Cardiac septum (tissue), 1 donor: Measurements from ENCODE around the gene RALGPS1. TPM values are rescaled to one million over a fixed set of nuclear protein-coding genes. Genes with fewer than 3 reads are reported as not detected.

ENCODE experiments used
- DNase-seq: peaks from one replicate; pipeline ENCODE4 v3.0.0-alpha.2; 2020; ENCODE audit warnings: low spot score
- intact Hi-C: fragments of 100-400 bp; cut with DNase I; formaldehyde crosslinking; loops from one replicate; pipeline ENCODE4 v1.14.0; 2022
- total RNA-seq: library from RNA; stranded (reverse); fragmentation: NEBNext Ultra II Directional; extraction: Animal tissue kit (Norgen Biotek cat#: 25700); gene quantifications from one replicate; pipeline ENCODE4 v1.2.1, GENCODE V29; 2021
- donor health status: DM: no; HTN: no; CAD: no.

Gene RALGPS1
- total RNA-seq, 1 donor from 2014 or later: 21.8 TPM

DNA sequence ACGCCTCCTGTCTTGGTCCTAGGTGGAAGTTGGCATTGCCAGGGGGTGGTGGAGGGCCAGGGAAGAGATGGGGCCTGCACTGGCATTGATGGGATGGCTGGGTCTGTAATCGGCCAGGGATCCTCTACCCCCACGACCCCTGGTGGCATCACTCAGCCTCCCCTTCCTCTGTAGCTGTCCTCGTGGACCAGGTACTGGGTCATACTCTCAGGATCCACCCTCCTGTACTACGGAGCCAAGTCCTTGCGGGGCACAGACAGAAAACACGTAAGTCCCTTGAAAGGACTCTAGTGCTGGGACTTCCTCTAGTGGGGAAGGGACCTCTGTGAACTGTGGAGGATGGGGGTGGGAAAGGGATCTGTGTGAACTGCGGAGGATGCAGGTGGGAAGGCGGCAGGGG lies 297.9 kb downstream of the RALGPS1 start:
- no peak for DNase-seq
- intact Hi-C loops: no loop called here

DNA sequence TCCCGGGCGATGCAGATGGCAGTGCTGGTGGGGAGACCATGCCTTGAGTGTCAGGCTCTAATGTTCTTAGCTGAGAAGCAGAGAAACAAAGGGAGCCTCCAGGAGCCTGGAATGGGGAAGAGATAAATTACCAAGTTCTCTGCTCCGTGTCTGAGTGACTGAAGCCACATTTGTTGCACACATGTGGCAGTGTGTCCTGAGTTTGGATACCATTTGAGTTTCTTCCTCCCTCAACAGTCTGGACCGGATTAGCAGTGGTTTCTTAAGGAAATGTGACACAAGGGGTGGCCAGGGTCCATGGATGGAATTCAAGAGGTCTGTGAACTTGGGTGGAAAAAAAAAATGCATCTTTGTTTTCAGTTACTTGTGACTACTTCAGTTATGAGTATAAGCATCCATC lies 299.3 kb downstream of the RALGPS1 start:
- intact Hi-C loops: no loop called here
- DNase-seq: no peak

DNA sequence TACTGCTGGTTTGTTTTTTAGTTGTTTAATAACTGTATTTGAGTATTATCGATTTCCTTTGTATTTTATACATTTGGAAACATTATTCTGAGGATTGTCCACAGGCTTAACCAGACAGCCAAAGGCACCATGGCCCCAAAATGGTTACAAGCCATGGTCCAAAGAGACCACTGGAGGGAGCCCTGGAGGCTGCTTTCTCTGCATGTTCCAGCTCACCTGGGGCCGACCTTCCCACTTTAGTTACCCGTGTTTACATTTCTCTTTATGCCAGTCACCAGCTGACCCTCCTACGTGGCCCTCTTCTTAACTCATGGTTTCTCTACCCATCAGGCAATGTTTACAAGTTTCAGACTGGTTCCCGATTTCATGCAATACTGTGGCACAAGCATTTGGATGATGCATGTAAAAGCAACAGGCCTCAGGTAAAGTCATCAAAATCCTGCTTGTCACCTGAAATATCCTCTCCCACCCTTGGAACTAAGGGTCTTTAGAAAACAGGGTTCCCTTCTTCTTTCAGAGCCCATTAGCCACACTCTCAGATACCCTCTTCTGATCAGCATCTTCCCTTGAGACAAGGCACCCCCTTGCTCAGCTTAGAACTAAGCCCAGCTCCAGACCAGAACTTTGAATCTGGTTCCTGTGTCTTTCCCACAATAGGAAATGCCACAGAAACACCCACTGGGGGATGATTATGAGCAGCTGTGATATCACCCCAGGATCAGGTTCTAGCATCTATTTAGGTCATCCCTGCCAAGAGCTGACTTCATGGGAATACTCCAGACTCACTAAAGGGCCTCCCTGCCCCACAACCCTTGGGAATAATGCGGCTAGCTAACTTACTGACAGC lies 300.1 kb downstream of the RALGPS1 start:
- no peak for DNase-seq
- intact Hi-C loops: no loop called here

DNA sequence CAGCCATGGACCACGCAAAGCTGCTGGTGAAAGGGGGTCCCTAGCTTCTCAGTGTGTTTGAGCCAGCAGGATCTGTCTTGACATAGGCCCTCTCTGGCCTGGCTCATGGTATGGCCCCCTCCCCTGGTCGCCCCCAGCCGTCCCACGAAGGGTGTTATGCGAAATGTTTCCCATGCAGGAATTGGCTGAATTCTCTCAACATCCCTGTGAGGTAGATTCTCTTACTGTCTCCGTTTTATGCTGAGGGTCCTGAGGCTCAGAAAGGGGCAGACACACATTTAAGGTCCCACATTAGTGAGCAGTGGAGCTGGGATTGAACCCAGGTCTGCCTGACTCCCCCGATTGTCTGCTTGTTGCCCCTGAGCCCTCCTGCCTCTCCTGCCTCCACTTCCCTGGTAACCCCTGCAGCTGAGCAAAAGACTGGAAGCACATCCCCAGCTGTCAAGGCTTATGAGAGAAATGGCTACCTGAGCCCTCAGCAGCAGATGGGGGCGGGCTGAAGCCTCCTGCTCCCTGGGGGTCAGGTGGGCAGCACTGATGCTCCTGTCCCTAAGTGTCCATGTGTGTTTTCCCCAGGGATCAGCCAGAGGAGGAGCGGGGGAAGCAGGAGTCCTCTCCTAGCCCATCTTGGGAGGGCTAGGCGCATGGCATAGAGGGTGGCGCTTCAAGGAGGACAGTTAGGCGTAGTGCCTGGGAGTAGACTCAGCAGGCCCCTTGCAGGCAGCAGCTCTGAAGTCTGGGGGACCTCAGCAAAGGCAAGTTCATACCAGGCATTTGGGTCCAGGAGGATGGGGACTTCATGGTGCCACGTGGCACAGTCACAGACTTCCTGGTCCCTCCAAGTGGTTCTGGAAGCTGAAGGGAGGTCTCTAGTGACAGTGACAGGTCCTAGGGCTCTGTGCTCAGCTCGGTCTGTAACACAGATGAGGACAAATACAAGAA lies 301.0 kb downstream of the RALGPS1 start:
- intact Hi-C loops: no loop called here
- DNase-seq: no peak

DNA sequence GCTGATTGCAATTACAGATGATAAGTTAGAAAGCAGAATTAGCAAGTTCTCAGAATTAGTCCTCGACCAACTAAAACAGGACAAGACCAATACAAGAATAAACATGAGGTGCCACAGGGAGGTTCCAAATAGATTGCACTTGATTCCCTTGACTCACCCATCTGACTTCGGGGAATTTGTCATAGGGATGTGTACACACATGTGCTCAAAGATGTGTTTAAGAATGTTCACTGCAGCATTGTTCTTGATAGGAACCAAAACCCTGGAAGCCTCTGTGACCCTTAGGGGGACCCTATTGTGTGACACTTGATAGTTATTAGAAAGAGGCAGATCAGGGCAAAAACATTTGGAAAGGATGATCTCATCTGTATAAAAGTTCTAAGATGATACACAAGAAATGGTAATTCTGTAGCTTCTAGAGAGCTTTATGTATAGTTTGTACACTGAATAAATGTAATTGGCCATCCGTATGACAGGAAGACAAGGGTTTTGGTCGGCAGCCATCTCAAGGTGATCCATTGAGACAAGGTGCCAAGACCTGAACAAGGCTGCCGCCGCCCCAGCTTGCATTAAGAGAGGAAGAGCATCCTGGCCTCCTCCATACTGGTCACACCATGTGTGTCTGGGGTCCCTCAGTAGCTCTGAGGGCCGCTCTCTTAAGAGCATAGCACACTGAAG lies 301.8 kb downstream of the RALGPS1 start:
- DNase-seq: no peak
- intact Hi-C loops: no loop called here

DNA sequence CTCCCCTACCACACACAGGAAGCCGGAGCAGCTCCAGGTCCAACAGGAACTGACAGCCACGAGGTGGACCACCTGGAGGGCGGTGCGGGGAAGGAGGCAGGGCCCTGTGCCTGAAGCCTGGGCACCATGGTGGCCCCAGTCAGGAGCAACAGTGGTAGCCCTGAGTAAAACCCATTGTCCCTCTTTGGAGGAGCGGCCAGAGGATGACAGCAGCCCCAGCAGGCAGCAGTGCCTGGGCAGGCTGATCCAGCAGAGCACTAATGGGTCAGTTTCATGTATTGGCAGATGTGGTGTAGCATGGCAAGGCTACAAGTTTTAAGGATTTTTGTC lies 302.3 kb downstream of the RALGPS1 start:
- intact Hi-C loops: no loop called here
- no peak for DNase-seq

DNA sequence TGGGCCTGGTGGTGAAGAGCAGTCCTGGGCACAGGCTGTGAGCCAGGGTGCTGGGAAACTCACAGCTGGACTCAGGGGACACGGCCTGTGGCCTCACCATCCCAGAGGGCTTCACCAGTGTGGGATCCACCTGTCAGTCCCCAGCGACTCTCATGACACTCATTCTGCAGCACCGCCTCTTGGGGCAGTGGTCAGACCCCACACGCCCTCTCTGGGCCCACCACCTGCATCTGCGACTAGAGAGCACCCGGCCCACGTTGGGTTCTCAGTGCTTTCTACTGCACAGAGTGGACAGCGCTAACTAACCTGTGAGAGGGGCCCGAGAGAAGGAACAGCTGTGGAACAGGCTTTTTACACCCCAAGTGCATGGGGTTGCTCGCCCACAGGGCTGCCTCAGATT lies 304.2 kb downstream of the RALGPS1 start:
- intact Hi-C loops: no loop called here
- DNase-seq: no peak

DNA sequence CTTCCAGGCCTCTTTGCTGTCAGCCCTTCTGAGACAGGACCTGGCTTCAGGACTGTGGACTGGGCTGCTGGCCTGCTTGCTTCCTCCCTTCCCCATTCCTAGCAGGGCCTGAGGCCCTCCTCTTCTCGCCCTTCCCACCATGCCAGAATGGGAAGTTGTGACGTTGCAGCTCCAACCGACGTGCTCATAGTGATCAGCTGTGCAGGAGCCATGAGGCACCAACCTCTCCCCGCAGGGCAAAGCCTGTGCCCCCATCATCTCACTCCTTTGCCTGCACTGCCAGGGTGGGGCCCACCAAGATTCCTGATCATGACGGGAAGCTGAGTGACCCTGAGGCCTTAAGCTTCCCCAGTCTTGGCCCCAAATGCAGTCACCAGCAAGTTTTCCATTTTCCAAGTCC lies 304.9 kb downstream of the RALGPS1 start:
- no peak for DNase-seq
- intact Hi-C loops: no loop called here

DNA sequence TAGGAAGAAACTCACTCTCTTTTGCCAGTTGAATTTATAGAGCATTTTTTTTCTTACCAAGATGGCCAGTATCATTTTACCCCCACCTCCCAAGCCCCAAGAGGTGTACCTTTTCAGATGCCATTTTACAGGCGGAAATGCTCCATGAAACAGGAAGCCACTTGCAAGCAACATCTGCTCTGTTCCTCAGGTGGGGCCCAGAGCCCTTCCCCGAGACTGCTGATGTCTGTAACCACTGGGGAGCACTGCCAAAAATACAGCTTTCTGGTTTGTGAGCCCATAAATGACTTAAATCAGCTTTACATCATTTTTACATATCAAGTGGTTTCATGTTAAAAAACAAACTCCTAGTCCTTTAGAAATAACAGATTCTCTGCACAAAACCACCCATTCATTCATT lies 307.1 kb downstream of the RALGPS1 start:
- intact Hi-C loops: loop anchor here (5.0 kb wide), 2 partner anchors 126 to 176 kb away; partner anchors contain the start of gene SLC2A8
- DNase-seq: no peak

DNA sequence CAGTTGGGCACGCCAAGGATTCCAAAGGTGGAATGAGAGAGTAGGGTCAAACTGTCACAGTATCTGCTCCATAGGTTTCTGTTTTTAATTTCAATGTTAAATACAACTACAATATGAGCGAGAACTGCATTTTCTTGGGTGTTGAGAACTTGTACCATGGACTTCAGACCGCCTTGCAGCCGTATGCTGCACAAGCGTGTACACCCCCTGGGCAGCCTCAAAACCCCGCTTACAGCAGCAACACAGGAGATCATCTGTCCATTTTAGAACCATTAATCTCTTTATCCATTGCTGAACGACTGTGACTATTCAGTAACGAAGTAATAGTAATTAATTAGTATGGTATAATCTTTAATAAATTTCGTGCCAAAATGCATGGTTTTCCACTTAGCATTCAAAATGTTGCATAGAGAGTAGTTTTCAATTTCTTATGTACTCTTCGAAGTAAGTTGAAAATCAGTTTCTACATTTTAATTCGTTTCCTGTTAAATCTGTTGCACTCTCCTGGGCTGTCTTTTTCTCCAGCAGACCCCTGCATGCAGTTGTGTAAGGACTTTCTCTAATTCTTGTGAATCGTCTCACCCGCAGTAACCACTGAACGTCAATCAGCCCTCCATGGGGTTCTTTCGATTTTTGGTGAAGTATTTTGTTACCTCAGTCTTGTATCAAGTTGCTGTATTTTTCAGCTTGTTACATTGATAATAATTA lies 308.0 kb downstream of the RALGPS1 start:
- intact Hi-C loops: loop anchor here (5.0 kb wide), 2 partner anchors 125 to 175 kb away; partner anchors contain the start of gene SLC2A8
- no peak for DNase-seq

DNA sequence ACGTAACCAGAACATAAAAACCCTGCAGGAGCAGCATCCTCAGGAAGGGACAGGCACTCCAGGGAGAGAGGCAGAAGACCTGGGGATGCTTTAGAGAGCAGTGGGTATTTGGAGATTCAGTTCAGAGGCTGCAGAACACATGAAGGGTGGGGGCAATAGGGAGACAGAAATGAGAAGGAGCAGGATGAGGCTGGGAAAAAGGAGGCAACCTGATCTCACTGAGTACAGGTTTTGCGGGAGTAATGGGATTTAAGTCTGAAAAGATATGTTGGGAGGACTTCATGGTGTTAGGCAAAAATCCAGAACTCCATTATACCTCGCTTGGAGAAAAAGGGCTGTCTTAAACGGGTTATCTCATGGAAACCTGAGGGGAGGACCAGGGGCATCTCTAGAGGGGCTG lies 308.7 kb downstream of the RALGPS1 start:
- no peak for DNase-seq
- intact Hi-C loops: loop anchor here (5.0 kb wide), 2 partner anchors 124 to 174 kb away; partner anchors contain the start of gene SLC2A8

DNA sequence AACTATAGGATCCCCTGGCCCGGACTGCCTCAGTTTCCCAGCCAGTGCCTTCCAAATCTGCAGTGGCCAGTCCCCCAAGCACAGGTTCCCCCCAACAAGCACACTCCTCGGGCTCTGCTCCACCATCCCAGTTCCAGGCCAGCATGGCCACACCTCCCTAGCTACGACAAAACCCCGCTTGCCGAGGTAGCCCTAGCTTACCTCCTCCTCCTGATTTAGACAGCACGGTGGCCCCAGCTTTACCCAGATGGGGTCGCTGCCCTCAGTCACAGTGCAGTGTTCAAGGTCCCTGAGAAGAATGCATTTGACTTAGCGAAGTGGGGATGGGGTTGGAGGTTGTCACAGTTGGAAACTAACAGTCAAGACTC lies 309.2 kb downstream of the RALGPS1 start:
- no peak for DNase-seq
- intact Hi-C loops: loop anchor here (5.0 kb wide), 2 partner anchors 124 to 174 kb away; partner anchors contain the start of gene SLC2A8

DNA sequence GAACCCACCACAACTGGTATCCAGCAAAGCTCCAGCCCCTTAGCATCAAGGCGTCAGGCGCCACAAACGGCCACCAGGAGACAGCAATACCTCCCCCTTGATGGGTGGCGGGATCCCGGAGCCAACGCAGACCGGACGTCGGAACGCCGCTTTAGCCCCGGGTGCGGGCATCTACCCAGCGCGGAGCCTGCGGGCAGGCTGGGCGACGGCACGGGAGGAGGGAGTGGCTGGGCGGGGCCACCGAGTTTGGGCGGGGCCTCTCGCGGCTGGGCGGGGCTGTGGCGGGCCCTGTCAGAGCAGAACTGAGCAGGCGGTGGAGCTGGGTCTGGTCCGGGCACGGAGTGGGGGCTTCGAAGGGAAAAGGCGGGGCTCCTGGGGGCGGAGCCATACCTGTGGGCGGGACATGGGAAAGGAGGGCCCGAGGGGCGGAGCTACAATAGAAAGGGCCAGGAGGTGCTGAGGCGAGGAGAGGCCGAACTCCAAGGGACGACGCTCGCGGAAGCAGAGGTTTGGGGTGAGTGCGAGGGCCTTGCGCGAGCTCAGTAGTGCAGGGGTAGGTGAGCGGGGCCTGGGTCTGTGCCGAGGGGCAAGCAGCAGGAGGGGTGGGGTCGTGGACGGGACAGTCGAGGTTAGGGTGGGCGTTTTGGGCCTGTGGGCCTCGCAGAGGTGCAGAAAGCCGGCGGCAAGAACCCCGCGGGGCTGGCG lies 309.7 kb downstream of the RALGPS1 start:
- DNase-seq: peak; percentile 94
- intact Hi-C loops: loop anchor here (5.0 kb wide), 2 partner anchors 123 to 173 kb away; partner anchors contain the start of gene SLC2A8

DNA sequence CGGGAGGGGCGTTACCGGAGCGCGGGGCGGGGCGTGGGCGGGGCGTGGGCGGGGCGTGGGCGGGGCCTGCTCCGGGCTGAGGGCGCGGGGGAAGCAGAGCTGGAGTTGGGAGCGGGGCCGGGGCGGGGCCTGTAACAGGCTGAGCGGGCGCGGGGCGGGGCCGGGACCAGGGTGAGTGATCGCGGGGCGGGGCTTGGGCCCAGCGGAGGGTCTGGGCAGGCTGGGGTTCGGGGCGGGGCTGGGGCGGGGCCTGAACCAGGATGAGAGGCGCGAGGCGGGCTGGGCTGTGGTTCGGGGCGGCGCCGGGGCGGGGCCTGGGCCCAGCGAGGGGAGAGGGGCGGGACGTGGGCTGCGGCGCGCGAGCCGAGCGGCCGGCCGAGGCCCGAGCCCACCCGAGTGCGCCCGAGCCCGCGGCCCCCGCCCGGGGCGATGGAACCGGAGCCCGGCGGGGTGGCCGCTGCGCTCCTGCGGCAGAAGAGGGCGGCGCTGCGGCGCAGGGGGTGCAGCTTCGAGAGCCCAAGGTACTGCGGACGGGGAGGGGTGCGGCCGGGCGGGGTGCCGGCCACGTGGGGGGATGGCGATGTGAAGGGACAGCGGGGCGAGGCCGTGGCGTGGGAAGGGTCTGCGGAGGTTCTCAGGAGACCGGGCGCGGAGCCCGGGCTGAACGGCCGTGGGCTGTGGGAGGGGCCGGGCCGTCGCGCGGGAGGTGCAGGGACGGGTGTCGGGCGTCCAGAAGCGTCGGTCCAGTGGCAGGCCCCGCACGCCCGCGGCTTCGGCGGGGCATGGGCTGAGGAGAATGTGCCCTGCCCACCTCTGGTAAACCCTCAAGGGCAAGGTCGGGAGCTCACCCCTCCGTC lies 310.5 kb downstream of the RALGPS1 start:
- peak; percentile 98 for DNase-seq
- intact Hi-C loops: loop anchor here (5.0 kb wide), 2 partner anchors 122 to 172 kb away; partner anchors contain the start of gene SLC2A8

DNA sequence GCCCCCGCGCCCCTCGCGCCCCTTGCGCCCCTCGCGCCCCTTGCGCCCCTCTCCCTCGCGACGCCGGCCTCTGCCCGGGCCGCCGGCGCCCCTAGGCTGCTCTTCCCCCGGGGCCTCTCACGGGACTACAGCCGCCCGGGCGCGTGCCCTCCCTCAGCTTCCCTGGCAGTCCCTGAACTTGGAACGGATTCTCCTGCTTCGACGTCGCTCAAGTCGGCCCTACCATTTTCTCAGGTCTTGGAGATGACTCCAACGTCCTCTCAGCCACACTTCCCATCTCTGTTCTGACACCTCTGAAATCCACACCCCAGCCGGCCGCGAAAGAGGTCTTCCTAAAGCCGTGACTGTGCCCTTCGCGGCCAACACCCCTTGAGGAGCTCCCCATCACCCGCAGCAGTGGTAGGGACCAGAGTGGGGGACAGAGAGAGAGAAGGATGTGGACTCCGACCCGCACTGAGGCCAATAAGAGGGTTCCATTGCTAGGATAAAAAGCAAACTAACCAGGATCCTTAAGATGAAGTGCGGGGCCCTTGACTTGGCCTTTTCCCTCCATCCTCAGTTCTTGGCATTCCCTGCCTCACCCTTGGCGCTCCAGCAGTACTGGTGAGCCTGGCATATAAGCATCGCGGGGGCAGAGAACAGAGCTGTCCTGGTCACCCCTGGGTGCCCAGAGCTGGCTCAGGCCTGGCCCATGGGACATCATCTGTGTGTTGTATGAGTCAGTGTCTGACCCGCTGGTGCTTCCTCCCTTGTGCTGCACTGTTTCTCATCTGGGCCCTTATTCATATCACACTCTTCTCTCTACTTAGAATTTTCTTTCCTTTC lies 311.4 kb downstream of the RALGPS1 start:
- intact Hi-C loops: no loop called here
- no peak for DNase-seq

DNA sequence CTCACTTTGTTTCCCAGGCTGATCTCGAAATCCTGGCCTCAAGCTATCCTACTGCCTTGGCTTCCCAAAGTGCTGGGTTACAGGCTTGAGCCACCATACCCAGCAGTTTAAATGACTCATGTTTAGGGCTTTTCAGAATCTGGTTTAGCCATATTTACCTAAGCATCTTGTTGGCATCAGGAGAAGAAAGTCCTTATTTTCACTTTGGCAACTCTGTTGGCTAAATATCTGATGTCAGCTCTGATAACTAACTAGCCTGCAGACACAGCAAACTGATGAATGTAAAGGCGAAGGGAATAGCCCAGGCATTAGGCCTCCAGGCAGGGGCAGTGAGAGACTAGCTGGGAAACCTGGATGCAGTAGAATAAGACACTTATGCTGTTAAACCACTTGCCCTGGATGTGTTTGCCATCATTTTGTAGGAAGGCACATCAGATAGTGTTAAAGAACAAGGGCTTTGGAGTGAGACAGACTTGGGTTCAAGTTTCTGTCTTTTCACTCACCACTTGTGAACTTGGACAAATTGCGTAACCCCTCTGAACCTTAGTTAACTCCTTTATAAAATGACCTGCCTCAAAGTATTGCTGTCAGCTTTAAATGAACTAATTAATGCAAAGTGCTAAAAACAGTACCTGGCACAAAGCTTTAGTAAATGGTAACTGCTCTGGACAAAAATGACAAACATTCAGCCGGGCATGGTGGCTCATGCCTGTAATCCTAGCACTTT lies 315.3 kb downstream of the RALGPS1 start:
- no peak for DNase-seq
- intact Hi-C loops: no loop called here
